ENCODE results near the gene GDF11. TPM values are rescaled to one million over a fixed set of nuclear protein-coding genes. Genes with fewer than 3 reads are reported as not detected.

GDF11 gene
- total and polyA plus RNA-seq, 2 of the 4 experiments (the other 2 are of a cell fraction) = 2.7 to 12.9 TPM

DNA sequence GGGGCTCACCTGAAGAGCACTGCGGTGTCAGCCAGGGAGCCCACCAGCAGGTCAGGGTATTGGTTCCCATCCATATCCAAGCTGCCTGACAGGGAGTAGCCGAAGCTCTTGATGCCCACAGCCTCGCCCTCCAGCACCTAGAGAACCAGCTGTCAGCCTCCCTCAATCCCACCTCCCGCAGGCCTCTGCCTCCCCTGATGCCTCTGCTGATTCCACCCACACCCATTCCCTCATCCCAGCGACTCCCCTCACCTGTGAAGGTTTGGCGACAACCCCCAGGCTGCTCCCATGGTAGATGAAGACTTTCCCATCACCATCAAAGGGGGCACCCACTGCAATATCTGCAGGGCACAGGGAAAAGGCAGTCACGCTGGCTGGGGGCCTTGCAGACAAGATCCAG, 45.2 kb upstream of the GDF11 start:
- in situ Hi-C loops (cut with MboI; ENCODE audit: low sequenced_read_pairs) (no loop called here), dilution Hi-C loops (cut with HindIII; ENCODE audit: low sequenced_read_pairs, unreplicated experiment) (no loop called here), intact Hi-C loops (cut with micrococcal nuclease) (no loop called here)
- Histone ChIP-seq H2BK15ac (ENCODE audit: low read depth, low read length) (no peak overlapping the region), H4K20me1 (ENCODE audit: insufficient read depth, low read length) (no peaks in the 10 kb centered on the region), H3K4me2 (ENCODE audit: low read depth, low read length) (no peak overlapping the region), H4K5ac (ENCODE audit: low read depth, low read length) (no peak overlapping the region), H3K23ac (ENCODE audit: low read depth, low read length) (no peak overlapping the region), H3K9me3 (ENCODE audit: control insufficient read depth, insufficient read depth, low read length) (no peaks in the 10 kb centered on the region), H3K27ac (ENCODE audit: insufficient read depth, low read length) (no peak overlapping the region), H2AK9ac (replicated peaks; ENCODE audit: low read depth, low read length, poor library complexity) (no peak overlapping the region), H3K14ac (replicated peaks; ENCODE audit: low read depth, low read length) (no peak overlapping the region), H3K9me1 (ENCODE audit: insufficient read depth, low read length) (no peaks in the 10 kb centered on the region), H2BK120ac (ENCODE audit: low read depth, low read length) (no peak overlapping the region), H2BK20ac (ENCODE audit: low read depth, low read length) (no peak overlapping the region), H2BK5ac (ENCODE audit: low read depth, low read length, poor library complexity, severe bottlenecking) (no peak overlapping the region), H3K79me1 (ENCODE audit: low read depth in 1 of 2, low read length in 2 of 2) (no peaks in the 10 kb centered on the region), H3K27me3 (ENCODE audit: control insufficient read depth, insufficient read depth, low read length) (peaks cover 22% of the 10 kb centered on the region), H4K8ac (ENCODE audit: low read depth in 2 of 2, low read length in 2 of 2) (no peak overlapping the region), H3K18ac (ENCODE audit: low read depth, low read length) (no peak overlapping the region), H2AK5ac (ENCODE audit: low read depth, low read length) (no peak overlapping the region), H3K36me3 (ENCODE audit: control insufficient read depth, insufficient read depth, low read length) (no peaks in the 10 kb centered on the region), H4K91ac (ENCODE audit: insufficient read depth, low read depth, low read length) (no peak overlapping the region), H3K4me1 (ENCODE audit: control insufficient read depth, insufficient read depth, low read length) (peaks cover 2% of the 10 kb centered on the region; the same call in 1 of the 2 replicates), H3K4me3 (ENCODE audit: insufficient read depth, low read depth, low read length) (no peak overlapping the region), H3K9ac (ENCODE audit: low read depth, low read length) (no peak overlapping the region), H2AFZ (replicated peaks; ENCODE audit: low read length, poor library complexity) (no peak overlapping the region), H3K56ac (ENCODE audit: extremely low read depth, insufficient read depth, low read length) (no peak overlapping the region), H3K4ac (ENCODE audit: low read depth, low read length) (no peak overlapping the region)
- CTCF ChIA-PET = interaction anchor here (1.6 kb wide), 1 partner anchor 8 kb away, joined by 3 read pairs; no protein-coding TSS in a partner anchor
- ATAC-seq (ENCODE audit: low read depth) = no peak
- BruUV-seq (replicated peaks) = no TSS peak
- POLR2A ChIA-PET (ENCODE audit: unreplicated experiment) = no interaction called here
- no CpG with 5 or more reads among the region's 7 CpGs for WGBS, 2 experiments (ENCODE audit: extremely low coverage in 2 of 2, insufficient read length in 1 of 2)
- TF ChIP-seq RCOR1 (IDR thresholded peaks at IDR 0.05; ENCODE audit: insufficient replicate concordance, low read length) (no peak), FOS (IDR thresholded peaks at IDR 0.05; ENCODE audit: low read depth, low read length) (no peak), NFE2L2 (IDR thresholded peaks at IDR 0.05; ENCODE audit: low read depth, low read length) (no peak), MAFK (IDR thresholded peaks at IDR 0.05; ENCODE audit: low read depth, low read length) (no peak), MAZ (IDR thresholded peaks at IDR 0.05; ENCODE audit: borderline replicate concordance, low read depth, low read length) (no peak), CEBPB (IDR thresholded peaks at IDR 0.05; ENCODE audit: low read depth, low read length) (no peak), SMC3 (IDR thresholded peaks at IDR 0.05; ENCODE audit: low read depth, low read length) (no peak), CTCF (conservative IDR thresholded peaks at IDR 0.05; ENCODE audit: low read depth, low read length) (no peak), CHD1 (IDR thresholded peaks at IDR 0.05; ENCODE audit: low read depth, low read length) (no peak), RFX5 (IDR thresholded peaks at IDR 0.05; ENCODE audit: low read depth, low read length) (no peak), BHLHE40 (IDR thresholded peaks at IDR 0.05; ENCODE audit: low read depth, low read length) (no peak), RAD21 (IDR thresholded peaks at IDR 0.05; ENCODE audit: low read length) (no peak)
- TF ChIP-seq, protein P1, sequence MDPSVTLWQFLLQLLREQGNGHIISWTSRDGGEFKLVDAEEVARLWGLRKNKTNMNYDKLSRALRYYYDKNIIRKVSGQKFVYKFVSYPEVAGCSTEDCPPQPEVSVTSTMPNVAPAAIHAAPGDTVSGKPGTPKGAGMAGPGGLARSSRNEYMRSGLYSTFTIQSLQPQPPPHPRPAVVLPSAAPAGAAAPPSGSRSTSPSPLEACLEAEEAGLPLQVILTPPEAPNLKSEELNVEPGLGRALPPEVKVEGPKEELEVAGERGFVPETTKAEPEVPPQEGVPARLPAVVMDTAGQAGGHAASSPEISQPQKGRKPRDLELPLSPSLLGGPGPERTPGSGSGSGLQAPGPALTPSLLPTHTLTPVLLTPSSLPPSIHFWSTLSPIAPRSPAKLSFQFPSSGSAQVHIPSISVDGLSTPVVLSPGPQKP (IDR thresholded peaks at IDR 0.05; ENCODE audit: borderline replicate concordance, low read depth, low read length) = no peak
- TF ChIP-seq, protein P2, sequence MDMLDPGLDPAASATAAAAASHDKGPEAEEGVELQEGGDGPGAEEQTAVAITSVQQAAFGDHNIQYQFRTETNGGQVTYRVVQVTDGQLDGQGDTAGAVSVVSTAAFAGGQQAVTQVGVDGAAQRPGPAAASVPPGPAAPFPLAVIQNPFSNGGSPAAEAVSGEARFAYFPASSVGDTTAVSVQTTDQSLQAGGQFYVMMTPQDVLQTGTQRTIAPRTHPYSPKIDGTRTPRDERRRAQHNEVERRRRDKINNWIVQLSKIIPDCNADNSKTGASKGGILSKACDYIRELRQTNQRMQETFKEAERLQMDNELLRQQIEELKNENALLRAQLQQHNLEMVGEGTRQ (IDR thresholded peaks at IDR 0.05; ENCODE audit: low read depth, low read length) = no peak
- DNase-seq = no peak

All from IMR-90 (cell line).